ENCODE data around the gene LCE1D.

DNA sequence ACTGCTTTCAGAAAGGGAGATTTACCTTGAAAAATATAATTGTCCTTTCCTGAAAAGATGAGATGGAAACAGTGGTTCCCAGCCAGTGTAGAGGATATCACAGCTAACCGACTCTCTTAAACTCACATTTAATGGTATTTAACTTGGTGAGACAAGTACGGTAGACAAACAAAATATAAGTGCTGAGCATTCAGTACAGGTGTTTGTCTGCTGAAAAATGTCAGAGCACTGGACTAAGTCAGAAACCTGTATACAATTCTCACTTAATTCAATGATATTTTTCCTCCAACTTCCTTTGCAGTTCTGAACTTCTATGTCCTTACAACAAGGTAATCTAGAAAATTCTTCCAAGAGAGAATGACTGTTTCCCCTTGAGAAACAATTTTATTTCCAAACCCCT lies 15.2 kb downstream of the LCE1D start, which contains the start of gene LCE1B:
- TF ChIP-seq, protein P1, sequence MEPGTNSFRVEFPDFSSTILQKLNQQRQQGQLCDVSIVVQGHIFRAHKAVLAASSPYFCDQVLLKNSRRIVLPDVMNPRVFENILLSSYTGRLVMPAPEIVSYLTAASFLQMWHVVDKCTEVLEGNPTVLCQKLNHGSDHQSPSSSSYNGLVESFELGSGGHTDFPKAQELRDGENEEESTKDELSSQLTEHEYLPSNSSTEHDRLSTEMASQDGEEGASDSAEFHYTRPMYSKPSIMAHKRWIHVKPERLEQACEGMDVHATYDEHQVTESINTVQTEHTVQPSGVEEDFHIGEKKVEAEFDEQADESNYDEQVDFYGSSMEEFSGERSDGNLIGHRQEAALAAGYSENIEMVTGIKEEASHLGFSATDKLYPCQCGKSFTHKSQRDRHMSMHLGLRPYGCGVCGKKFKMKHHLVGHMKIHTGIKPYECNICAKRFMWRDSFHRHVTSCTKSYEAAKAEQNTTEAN (CRISPR knock-in tag; conservative IDR thresholded peaks at IDR 0.05): no peak
- TF ChIP-seq SNAPC2 (CRISPR knock-in tag; IDR thresholded peaks at IDR 0.05): no peak

All from HepG2 (cell line).